Left cardiac atrium (tissue), 4 donors: Measurements from ENCODE around the gene MTFR1L. TPM values are rescaled to one million over a fixed set of nuclear protein-coding genes. Genes with fewer than 3 reads are reported as not detected.

ENCODE experiments used
- ATAC-seq, 2 donors: fragments of 200-7000 bp; cut with Tn5 transposase; one replicate each; pipeline ENCODE4 v1.9.1; 2020; ENCODE audit warnings: mild to moderate bottlenecking in 2 of 2, moderate library complexity in 2 of 2
- DNase-seq: peaks from one replicate; pipeline ENCODE4 v3.0.0-alpha.2; 2020
- intact Hi-C, 2 donors: fragments of 100-400 bp; cut with DNase I; formaldehyde crosslinking; loops; one replicate each; pipeline versions ENCODE4 v1.14.1 to v1.15.1; 2022 to 2023
- total RNA-seq, 2 donors: library from RNA; stranded (reverse); fragmentation: NEBNext Ultra II Directional; extraction: Animal tissue kit (Norgen Biotek cat#: 25700); gene quantifications; one replicate each; pipeline ENCODE4 v1.2.1, GENCODE V29; 2021
- donor health status: DM: no; HTN: yes; CAD: no.
- donor health status: DM: no; HTN: yes; CAD: no; lungs with severe emphysema.
- donor health status: DM: yes; HTN: yes; CAD: no.
- donor health status: Dilated cardiomyopathy.

Gene MTFR1L
- total RNA-seq, 2 donors from 2014 or later: 126 to 139 TPM

DNA sequence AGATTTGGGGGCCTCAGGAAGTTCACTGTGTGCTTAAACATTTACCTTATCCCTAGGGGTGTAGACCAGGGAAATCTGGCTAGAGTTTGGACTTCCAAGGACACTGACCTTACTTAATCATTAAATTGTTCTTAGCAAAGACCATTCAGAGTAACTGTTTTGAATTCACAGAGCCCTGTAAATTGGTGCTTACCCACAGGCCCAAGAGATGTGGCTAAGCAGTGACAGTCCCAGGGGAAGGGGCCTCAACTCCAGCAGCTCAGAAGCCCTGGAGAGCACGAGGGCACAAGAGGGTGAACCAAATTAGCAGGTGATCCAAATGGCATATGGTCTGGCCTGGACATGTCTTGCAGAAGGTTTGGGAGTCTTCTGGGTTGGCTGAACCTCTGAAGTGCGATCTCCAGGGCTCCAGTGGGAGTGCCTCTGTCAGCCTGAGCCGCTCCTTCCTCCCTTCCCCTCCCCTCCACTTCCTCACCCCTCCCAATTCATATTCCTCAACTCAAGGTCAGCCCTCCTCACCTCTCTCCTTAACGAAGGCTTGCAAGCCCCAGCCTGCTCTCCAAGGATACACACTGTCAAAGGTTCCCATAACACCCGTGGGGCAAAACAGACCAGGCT lies 51.4 kb downstream of the MTFR1L start:
- no peak for DNase-seq
- no peak for ATAC-seq
- intact Hi-C loops: no loop called here

DNA sequence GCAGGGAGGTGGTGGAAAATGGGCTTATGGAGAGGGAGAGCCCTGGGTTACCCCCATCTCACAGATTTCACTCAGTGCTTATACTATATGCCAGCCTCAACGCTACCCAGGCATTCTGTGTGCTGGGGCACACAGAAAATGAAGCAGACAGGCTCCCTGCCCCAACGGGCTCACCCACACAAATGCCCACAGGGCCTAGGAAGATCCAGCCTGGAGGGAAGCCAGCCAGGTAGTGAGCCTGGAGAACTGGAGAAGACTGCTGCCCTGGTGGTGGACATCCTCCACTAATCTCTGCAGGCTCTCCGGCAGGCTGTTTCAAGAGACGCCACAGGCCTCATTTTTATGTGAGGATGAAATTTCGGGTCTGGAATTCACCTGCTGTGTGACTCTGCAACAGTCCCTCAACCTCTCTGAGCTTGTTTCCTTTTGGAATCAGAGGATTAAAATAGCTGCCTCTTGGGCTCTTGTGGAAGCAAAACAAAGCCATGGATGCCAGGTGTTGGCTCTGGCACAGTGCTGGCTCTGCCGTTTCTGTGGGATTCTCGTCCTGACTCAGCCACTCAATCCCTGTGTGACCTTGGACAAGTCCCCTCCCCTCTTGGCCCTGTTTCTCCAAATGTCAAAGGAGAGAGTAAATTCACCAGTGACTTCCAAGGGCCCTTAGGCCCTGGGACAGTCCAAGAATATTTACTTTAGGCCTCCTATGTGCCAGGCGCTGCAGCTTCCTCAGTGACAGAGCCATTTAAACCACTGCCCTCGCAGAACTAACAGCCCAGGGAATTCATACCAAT lies 52.1 kb downstream of the MTFR1L start:
- ATAC-seq: no peak
- intact Hi-C loops: no loop called here

DNA sequence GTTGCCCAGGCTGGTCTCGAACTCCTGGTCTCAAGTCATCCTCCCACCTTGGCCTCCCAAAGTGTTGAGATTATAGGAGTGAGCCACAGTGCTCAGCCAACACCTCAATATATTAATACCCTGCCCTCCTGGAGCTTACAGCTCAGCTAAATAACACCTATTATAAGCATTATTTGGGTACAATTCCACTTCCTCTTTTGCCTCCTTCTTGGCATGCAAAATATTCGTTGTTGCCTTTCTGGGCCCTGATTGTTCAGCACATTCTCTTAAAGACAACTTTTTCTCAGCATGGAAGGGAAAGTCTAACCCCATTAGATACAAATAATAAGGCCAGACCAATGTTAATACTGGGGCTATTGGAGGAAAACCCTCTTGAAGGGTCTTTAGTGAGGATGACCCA lies 53.0 kb downstream of the MTFR1L start:
- ATAC-seq: no peak
- no peak for DNase-seq
- intact Hi-C loops: no loop called here

More for the DNA sequence above, 52.1 kb downstream of the MTFR1L start:
- no peak for DNase-seq

DNA sequence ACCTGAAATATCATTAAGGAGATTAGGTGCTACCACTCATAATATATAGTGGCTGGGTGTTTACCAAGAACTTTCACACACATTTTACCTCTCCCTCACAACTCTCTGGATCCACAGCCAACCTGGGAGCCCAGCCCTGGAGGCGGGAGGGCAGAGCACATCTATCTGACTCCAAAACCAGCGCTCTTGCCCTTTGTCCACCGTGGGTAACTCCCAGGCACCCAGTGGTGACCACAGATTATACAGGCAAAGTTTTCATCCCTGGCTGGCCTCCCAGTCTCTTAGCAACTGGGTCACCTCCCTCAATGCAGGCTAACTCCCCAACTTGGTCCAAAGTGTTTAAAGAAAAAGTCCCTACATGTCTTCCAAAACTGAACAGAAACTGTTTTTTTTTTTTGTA lies 53.4 kb downstream of the MTFR1L start:
- intact Hi-C loops: no loop called here
- DNase-seq (no peak), ATAC-seq (no peak)

DNA sequence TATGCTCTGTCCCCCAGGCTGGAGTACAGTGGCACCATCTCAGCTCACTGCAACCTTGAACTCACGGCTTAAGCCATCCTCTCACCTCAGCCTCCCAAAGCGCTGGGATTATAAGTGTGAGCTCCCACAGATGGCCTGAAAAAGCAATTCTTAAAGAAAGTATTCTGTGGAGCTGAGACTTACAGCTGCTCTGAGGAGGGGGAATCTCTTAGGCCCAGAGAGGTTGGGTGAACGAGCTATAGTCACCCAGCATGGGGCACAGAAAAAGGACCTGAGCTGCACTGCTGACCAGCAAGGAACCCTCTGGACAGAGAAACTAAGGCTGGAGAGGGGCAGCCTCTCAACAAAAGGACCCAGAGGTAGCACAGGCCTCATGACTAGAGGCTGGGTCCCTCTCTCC lies 54.5 kb downstream of the MTFR1L start:
- ATAC-seq: no peak
- intact Hi-C loops: no loop called here
- DNase-seq: no peak

DNA sequence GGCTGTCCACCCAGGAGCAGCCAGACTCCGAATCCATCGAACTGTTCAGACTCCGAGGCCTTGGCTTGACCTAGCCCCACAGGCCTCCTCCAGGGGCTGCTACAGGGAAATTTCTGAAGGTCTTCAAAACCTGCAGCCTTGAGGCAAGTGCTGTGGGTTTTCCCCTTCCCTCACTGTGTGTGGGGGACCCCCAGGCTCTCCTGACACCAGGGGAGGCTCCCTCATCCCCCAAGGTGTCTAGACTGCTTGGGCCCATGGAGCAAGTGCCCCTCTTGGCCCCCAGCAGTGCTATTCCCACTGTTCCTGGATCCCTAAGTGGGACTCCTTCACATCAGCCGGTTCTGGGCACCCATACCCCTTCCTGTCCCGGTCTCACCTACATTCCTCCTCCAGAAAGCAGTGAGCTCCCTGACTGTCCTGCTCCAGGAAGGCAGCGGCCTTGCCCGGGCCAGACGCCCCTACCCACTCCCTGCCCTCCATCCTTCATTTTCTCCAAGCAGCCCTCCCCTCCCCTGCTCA lies 54.9 kb downstream of the MTFR1L start:
- intact Hi-C loops: no loop called here
- ATAC-seq: no peak
- no peak for DNase-seq

DNA sequence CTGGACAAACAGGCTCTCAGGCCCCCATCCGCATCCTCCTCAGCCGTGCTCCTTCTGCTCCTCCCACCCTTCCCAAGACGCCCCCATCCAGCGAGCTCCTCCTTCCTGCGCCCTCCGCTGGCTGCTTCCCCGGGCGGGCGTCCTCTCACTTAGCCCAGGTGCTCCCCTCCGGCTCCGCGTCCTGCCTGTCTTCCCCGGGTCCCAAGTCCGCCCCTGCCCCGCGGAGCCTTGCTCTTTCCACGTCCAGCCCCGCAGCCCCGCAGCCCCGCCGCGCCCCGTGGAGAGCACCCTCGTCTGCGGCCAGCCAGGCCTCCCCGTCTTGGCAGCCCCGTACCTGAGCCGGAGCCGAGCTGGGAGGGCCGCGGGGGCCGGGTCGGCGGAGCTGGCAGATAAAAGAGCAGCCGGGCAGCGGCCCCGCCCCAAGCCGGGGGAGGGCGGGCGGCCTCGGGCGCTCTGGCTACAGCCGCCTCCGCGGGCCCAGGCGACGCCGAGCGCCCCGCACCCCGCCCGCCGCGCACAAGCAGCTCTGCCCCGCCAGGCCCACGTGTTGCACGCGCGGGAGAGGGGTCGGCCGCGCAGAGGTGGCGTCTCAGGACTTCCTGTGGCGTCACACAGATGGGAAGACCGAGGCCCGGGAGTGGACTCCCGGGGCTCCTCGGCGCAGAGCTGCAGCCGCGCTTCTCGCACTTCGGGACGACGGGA lies 55.6 kb downstream of the MTFR1L start, which contains the start of gene PAQR7:
Gene PAQR7, minus strand, starts transcription at position 555 of the 702 bp plus-strand sequence. CDS start 11,869 bp downstream, outside the sequence.
- ATAC-seq (peak; percentile 91), DNase-seq (peak; percentile 78)
- intact Hi-C loops: no loop called here

DNA sequence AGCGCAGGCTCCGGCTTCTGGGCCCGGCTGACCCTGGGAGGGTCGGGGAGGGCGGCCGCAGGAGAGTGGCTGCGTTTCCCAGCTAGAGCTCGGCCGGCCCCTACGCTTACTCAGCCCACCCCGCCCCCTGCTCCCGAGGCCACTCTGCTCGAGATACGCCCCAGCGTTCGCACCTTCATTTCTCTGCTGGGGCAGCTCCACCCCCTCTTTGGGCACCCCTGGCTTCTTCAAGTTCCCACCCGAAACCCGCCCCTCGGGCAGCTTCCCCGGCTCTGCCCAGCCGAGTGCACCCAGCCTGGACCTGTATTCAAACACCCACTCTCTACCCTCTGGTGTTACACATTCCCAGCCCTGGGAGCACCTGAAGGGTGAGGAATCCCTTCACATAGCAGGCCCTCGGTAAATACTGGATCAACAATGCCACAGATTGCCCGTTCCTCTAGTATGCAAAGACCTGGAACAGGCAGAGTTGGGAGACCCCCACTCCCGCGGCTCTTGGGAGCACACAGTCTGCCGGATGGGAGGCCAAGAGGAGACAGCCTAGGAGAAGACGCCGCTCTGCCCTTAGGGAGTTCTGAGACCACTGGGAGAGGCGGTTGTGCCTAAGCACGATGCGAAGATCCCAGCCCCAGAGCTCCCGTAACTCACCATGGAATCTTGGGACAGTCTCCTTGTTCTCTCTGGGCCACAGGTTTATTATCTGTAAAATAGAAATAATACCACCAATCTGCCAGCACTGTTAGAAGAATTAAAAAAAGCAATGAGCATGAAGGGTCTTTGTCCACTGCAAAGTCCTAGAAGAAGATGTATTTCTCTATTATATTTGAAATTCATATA lies 56.3 kb downstream of the MTFR1L start:
- ATAC-seq (peak; percentile 61 to 74), DNase-seq (no peak)
- intact Hi-C loops: no loop called here

DNA sequence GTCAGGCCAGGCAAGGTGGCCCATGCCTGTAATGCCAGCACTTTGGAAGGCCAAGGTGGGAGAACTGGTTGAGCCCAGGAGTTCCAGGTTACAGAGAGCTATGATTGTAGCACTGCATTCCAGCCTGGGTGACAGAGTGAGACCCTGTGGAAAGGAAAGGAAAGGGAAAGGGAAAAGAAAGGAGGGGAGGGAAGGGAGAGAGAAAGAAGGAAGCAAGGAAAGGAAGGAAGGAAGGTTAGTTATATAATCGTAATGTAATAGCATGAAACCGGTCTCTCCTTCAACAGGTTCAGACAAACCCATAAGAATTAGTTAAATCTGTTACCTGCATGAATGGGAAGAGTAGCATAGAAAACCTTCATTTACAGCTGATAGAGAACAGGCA lies 56.9 kb downstream of the MTFR1L start:
- DNase-seq (no peak), ATAC-seq (no peak)
- intact Hi-C loops: no loop called here

DNA sequence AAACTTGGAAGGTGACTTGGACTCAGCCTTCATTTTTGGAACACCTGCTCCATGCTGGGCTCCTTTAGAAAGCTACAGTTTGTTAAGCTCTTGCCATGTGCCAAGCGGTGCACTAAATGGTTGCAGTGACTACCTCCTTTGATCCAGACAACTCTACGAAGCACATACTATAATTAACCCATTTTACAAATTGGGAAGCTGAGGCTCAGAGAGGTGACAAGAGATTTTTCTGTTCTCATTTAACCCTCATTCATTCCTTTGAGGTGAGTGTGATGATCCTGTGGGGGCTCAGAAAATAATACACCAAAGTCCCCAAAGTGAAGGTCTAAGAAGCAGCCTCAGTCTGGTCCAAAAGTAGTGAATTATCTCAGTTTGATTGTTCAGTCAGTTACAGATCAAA lies 57.4 kb downstream of the MTFR1L start:
- DNase-seq: no peak
- intact Hi-C loops: no loop called here
- no peak for ATAC-seq

DNA sequence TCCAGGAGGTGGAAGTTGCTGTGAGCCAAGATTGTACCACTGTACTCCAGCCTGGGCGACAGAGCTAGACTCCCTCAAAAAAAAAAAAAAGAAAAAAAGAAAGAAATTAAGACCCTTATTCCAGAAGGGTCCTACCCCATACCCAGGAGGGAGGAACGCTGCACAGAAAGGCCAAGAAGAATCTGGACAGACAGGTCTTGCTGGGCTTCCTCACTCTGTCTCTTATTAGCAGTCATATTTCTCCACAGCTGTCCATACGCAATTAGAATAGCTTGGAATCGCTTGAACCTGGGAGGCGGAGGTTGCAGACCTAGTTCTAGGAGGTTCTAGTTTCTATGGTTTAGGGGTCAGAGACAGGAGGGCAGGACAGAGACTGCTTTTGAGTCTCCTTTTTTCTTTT lies 58.9 kb downstream of the MTFR1L start:
- ATAC-seq: no peak
- intact Hi-C loops: no loop called here
- no peak for DNase-seq

DNA sequence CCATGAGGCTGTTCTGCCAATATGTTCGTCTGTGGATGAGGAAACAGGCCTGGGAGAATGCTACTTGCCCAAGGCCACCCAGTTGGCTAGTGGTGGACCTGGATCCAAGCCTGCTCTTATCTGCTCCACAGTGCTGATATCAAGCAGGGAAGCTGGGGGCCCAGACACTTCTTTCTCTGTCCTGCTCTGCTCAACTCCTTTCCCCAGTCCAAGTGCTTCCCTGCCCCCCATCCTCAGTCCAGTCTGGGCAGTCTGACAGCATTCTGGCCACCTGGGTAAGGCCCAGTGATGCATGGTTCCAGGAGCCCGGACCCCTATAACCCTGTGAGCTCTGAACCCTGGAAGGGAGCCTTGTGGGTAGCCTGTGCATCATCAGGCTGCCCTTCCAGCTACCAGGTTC lies 59.9 kb downstream of the MTFR1L start:
- ATAC-seq: no peak
- DNase-seq: no peak
- intact Hi-C loops: no loop called here

DNA sequence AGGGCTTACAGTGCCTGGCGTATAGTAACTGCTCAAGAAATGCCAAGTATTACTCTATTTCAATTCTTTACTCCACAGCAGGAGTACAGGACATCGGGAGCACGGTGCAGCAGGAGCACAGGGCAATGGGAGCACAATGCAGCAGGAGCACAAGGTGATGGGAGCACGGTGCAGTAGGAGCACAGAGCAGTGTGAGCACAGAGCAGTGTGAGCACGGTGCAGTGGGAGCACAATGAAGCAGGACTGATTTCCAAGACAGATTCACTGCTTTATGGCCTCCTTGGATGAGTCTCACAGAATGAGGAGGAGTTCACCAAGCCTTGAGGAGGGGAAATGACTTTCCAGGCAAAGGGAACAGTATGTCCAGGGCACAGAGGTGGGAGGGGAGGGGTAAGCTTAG lies 60.8 kb downstream of the MTFR1L start:
- ATAC-seq (no peak), DNase-seq (no peak)
- intact Hi-C loops: no loop called here

DNA sequence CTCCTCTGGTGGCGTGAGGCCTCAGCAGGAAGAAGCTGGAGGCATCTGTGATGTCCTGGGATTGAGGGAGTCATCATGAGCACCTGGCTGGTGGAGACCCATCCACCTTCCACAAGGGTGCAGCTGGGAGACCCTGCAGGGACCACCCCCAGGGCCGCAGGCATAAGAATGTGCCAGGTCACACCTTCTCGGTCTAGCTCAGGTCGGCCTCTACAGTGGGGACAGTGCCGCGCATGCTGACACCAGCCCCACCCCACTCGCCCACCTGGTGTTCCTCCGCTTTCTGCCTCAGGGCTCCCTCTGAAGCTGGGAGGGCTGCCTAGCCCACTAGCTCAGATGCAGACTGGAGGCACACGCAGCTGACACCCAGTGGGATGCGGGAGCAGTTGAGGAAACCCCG lies 61.5 kb downstream of the MTFR1L start:
- ATAC-seq (no peak), DNase-seq (no peak)
- intact Hi-C loops: no loop called here

Other genes with a start within 250 kb of the MTFR1L start
- 10 to 100 TPM; 11.0 to 14.8 TPM for gene MAN1C1, start 203.2 kb upstream of the MTFR1L start, total RNA-seq
- 10 to 100 TPM; 43.9 to 50.7 TPM for gene SELENON, start 19.8 kb upstream of the MTFR1L start, total RNA-seq
- under 1 TPM in 1 of 2 donors, not detected in 1; 0.53 TPM for gene AUNIP, start 39.5 kb downstream of the MTFR1L start, total RNA-seq
- 1 to 10 TPM; 3.2 to 3.3 TPM for gene PAQR7, start 55.8 kb downstream of the MTFR1L start, total RNA-seq
- gene STMN1, start 86.5 kb downstream of the MTFR1L start, total RNA-seq: 10 to 100 TPM; 13.9 to 27.4 TPM
- 1 to 10 TPM; 5.5 to 6.8 TPM for gene PAFAH2, start 178.1 kb downstream of the MTFR1L start, total RNA-seq
- gene EXTL1, start 201.8 kb downstream of the MTFR1L start, total RNA-seq: 1 to 10 TPM; 1.3 to 3.2 TPM
- gene SLC30A2, start 226.2 kb downstream of the MTFR1L start, total RNA-seq: 1 to 10 TPM in 1 of 2 donors, under 1 TPM in 1; 0.32 to 1.0 TPM
- gene TRIM63, start 247.7 kb downstream of the MTFR1L start, total RNA-seq: 100 to 1,000 TPM; 101 to 219 TPM